Omental fat pad (tissue), 4 donors: ENCODE results near the gene TTLL1. TPM values are rescaled to one million over a fixed set of nuclear protein-coding genes. Genes with fewer than 3 reads are reported as not detected.

Source experiments
- ATAC-seq: fragments of 150-250 bp; one replicate; pipeline ENCODE4 v1.9.1; 2016; ENCODE audit warnings: mild to moderate bottlenecking, moderate library complexity; ENCODE audit not compliant: low FRiP score
- DNase-seq: peaks from one replicate; pipeline ENCODE4 v3.0.0-alpha.2; 2019; ENCODE audit warnings: low spot score
- total RNA-seq, 4 donors: library from RNA; depleted of rRNA; stranded (reverse); fragments of >200 nt; gene quantifications; one replicate each; pipeline ENCODE4 v1.1.0, GENCODE V29; 2016
- TF ChIP-seq, protein P1 (sequence below), 3 donors: fragments of 450-650 bp; IDR thresholded peaks; one replicate each; pipeline ENCODE4 v1.5.1; 2016 to 2017; ENCODE audit warnings: antibody characterized with exemption in 3 of 3, mild to moderate bottlenecking in 3 of 3, moderate library complexity in 2 of 3

The TTLL1 gene
- total RNA-seq, 4 donors from 2014 or later, result 2.2 to 5.3 (median 3.6) TPM

- DNase-seq (no peak), ATAC-seq (no peak)
- TF ChIP-seq, protein P1, sequence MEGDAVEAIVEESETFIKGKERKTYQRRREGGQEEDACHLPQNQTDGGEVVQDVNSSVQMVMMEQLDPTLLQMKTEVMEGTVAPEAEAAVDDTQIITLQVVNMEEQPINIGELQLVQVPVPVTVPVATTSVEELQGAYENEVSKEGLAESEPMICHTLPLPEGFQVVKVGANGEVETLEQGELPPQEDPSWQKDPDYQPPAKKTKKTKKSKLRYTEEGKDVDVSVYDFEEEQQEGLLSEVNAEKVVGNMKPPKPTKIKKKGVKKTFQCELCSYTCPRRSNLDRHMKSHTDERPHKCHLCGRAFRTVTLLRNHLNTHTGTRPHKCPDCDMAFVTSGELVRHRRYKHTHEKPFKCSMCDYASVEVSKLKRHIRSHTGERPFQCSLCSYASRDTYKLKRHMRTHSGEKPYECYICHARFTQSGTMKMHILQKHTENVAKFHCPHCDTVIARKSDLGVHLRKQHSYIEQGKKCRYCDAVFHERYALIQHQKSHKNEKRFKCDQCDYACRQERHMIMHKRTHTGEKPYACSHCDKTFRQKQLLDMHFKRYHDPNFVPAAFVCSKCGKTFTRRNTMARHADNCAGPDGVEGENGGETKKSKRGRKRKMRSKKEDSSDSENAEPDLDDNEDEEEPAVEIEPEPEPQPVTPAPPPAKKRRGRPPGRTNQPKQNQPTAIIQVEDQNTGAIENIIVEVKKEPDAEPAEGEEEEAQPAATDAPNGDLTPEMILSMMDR (IDR thresholded peaks at IDR 0.05), result no peak
Measured at GRCh38 chr22:43131773-43132501, 42.7 kb upstream of the TTLL1 start.

- TF ChIP-seq, protein P1 (IDR thresholded peaks at IDR 0.05), result no peak
- no peak for DNase-seq
- no peak for ATAC-seq
Measured at GRCh38 chr22:43129426-43130425, 40.5 kb upstream of the TTLL1 start.

- no peak for ATAC-seq
- no peak for DNase-seq
- TF ChIP-seq, protein P1 (IDR thresholded peaks at IDR 0.05), result no peak
Measured at GRCh38 chr22:43128928-43129424, 39.8 kb upstream of the TTLL1 start.

DNA sequence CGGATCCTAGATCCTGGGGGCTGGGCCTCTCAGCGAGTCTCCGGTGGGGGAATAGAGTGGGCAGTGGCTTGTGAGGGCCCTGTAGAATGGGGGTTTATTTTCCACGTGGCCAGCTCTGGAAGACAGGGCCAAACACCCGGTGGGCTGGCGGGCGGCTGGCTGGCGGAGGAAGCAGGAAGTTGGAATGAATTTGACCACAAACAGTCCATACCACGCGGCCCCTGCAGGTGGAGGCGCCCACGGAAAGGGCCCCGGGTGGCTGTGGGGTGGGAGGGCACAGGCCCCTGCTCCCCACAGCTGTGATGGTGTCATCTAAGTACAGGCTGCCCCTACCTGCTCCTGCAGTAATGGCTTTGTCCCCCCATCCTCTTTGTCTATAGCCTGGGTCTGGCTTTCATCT lies 38.9 kb upstream of the TTLL1 start:
- TF ChIP-seq, protein P1 (IDR thresholded peaks at IDR 0.05), result no peak
- DNase-seq (no peak), ATAC-seq (no peak)

DNA sequence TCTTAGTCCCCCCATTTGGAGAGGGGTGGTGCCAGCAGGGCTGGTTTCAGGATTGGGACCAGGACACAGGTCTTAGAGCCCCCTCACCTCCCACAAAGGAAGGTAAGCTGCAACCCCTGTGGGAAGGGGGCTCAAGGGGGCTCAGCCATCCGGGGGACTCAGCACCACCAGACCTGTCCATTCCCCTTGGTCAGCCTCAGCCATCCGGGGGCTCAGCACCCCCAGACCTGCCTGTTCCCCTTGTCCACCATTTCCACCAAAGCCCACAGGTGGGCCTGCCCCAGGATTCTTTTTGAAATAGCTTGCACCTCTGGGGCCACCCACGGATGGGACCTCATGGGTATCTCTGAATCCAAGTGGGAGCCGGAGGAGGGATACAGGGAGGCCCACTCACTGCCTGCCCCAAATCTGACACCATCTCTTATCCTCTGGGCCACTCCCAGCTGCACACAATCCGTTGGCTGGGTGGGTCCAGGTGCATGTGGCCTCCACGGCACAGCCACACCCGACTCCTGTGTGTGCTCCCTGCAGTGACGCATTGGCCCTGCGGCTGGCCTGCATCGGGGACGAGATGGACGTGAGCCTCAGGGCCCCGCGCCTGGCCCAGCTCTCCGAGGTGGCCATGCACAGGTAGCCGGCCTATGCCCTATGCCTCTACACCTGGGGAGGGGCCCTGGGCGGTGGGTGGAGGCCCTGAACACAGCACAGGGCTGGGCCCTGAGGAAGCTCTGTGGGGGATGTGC lies 38.1 kb upstream of the TTLL1 start:
- ATAC-seq (no peak), DNase-seq (no peak)
- TF ChIP-seq, protein P1 (IDR thresholded peaks at IDR 0.05), result no peak

DNA sequence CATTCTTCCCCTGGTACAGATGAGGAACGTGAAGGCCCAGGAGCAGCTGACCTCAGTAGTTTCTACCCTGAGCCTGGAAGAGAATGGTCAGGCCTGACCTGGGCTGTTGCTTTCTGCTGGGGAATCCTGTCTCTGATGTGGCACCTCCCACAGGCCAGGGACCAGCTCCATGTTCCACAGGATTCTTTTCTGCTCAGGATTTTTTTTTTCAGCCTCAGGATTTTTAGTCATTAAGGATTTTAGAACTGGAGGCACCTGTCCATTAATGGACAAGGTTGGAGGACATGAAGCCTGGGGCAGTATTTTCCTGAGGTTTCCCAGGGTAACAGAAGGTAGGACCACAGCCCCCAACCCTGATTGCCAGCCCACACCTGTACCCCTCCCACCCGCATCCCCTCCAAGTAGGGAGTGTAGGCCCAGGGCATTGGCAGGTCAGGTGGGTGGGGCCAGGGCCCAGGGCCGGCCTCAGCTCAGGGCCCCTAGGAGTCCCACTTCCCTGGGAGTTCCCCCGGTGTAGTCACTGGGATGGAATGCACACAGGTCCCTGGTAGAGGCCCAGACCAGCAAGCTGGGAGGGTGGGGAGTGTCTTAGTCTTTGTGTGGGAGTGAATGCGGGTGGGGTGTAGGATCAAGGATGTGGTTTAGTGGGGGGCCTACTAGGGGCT lies 37.4 kb upstream of the TTLL1 start:
- peak; percentile 79 for ATAC-seq
- DNase-seq, result no peak
- TF ChIP-seq, protein P1 (IDR thresholded peaks at IDR 0.05), result no peak
